SK-N-SH treated with all-trans-retinoic acid at 6 μM for 48 hours (cell line): ENCODE measurements around the gene HYAL3.

Source experiments
- ARNTL ChIP-seq: fragments of 450-650 bp; formaldehyde crosslinking; IDR thresholded peaks from 2 replicates; pipeline ENCODE4 v1.5.0; 2020; ENCODE audit warnings: low read depth, mild to moderate bottlenecking, moderate library complexity, borderline replicate concordance
- BACH2 ChIP-seq: fragments of 250-450 bp; sonication (Bioruptor Pico); IDR thresholded peaks from 2 replicates; pipeline ENCODE4 v1.9.0; 2021; ENCODE audit warnings: mild to moderate bottlenecking, borderline replicate concordance
- CREB5 ChIP-seq: fragments of 250-450 bp; sonication (Bioruptor Pico); IDR thresholded peaks from 2 replicates; pipeline ENCODE4 v1.5.1; 2020; ENCODE audit warnings: low read depth, mild to moderate bottlenecking, moderate library complexity
- CSDC2 ChIP-seq: fragments of 250-450 bp; sonication (Bioruptor Pico); IDR thresholded peaks from 2 replicates; pipeline ENCODE4 v1.5.0; 2020; ENCODE audit warnings: mild to moderate bottlenecking, moderate library complexity
- ESRRG ChIP-seq: fragments of 250-450 bp; sonication (Bioruptor Pico); IDR thresholded peaks from 2 replicates; pipeline ENCODE4 v1.6.1; 2021; ENCODE audit warnings: mild to moderate bottlenecking
- ISL1 ChIP-seq: fragments of 250-450 bp; sonication (Bioruptor Pico); IDR thresholded peaks from 2 replicates; pipeline ENCODE4 v2.1.2; 2022; ENCODE audit warnings: mild to moderate bottlenecking, moderate library complexity
- RARB ChIP-seq: fragments of 250-450 bp; sonication (Bioruptor Pico); IDR thresholded peaks from 2 replicates; pipeline ENCODE4 v1.8.0; 2021; ENCODE audit warnings: mild to moderate bottlenecking, moderate library complexity
- TCF4 ChIP-seq: fragments of 250-450 bp; sonication (Bioruptor Pico); IDR thresholded peaks from 2 replicates; pipeline ENCODE4 v1.8.0; 2021; ENCODE audit warnings: mild to moderate bottlenecking, moderate library complexity, borderline replicate concordance
- ZFP3 ChIP-seq: fragments of 250-450 bp; sonication (Bioruptor Pico); IDR thresholded peaks from 2 replicates; pipeline ENCODE4 v1.5.0; 2020; ENCODE audit warnings: mild to moderate bottlenecking, moderate library complexity
- ZFP30 ChIP-seq: fragments of 450-650 bp; formaldehyde crosslinking; IDR thresholded peaks from 2 replicates; pipeline ENCODE4 v1.5.0; 2022; ENCODE audit warnings: mild to moderate bottlenecking, moderate library complexity
- TF ChIP-seq, protein P1 (sequence below): fragments of 250-450 bp; sonication (Bioruptor Pico); IDR thresholded peaks from 2 replicates; pipeline ENCODE4 v1.8.0; 2020; ENCODE audit warnings: mild to moderate bottlenecking, moderate library complexity, borderline replicate concordance

- TF ChIP-seq ZFP3 (CRISPR knock-in tag) = no peak
- TF ChIP-seq CSDC2 = no peak
- no peak for TF ChIP-seq ISL1
- no peak for TF ChIP-seq TCF4 (CRISPR knock-in tag)
- no peak for TF ChIP-seq BACH2 (CRISPR knock-in tag)
- TF ChIP-seq, protein P1, sequence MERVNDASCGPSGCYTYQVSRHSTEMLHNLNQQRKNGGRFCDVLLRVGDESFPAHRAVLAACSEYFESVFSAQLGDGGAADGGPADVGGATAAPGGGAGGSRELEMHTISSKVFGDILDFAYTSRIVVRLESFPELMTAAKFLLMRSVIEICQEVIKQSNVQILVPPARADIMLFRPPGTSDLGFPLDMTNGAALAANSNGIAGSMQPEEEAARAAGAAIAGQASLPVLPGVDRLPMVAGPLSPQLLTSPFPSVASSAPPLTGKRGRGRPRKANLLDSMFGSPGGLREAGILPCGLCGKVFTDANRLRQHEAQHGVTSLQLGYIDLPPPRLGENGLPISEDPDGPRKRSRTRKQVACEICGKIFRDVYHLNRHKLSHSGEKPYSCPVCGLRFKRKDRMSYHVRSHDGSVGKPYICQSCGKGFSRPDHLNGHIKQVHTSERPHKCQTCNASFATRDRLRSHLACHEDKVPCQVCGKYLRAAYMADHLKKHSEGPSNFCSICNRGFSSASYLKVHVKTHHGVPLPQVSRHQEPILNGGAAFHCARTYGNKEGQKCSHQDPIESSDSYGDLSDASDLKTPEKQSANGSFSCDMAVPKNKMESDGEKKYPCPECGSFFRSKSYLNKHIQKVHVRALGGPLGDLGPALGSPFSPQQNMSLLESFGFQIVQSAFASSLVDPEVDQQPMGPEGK (CRISPR knock-in tag) = no peak
- TF ChIP-seq CREB5 (CRISPR knock-in tag) = no peak
- TF ChIP-seq ZFP30 (CRISPR knock-in tag) = no peak
- no peak for TF ChIP-seq RARB (CRISPR knock-in tag)
- no peak for TF ChIP-seq ESRRG (CRISPR knock-in tag)
- no peak for TF ChIP-seq ARNTL (CRISPR knock-in tag)
Measured at GRCh38 chr3:50288387-50289007, 10.7 kb downstream of the HYAL3 start.
